Activated CD4-positive, alpha-beta T cell treated with anti-CD3 and anti-CD28 coated beads, Interleukin-2, amount 10 ng/mL, durations not matched to agents 7 days and 5 days (primary cell): ENCODE data around the gene NEFH. TPM values are rescaled to one million over a fixed set of nuclear protein-coding genes. Genes with fewer than 3 reads are reported as not detected.

ENCODE experiments used
- CTCF ChIA-PET: fragments of 350-600 bp; sonication (Branson Sonifier 250); formaldehyde crosslinking; loops from one replicate; lab custom pipeline; 2021; ENCODE audit warnings: antibody characterized with exemption; lab: Charles Lee
- POLR2A ChIA-PET: fragments of 350-600 bp; sonication (Branson Sonifier 250); formaldehyde crosslinking; loops from one replicate; lab custom pipeline; 2021; ENCODE audit warnings: antibody characterized with exemption; lab: Charles Lee
- DNase-seq: peaks from one replicate; pipeline ENCODE4 v3.0.0-alpha.2; 2020
- H3K27ac Mint-ChIP-seq: one replicate; pipeline ENCODE4 v1.8.0; 2021; ENCODE audit warnings: mild to moderate bottlenecking, moderate library complexity, mixed read lengths
- H3K27me3 Mint-ChIP-seq: one replicate; pipeline ENCODE4 v1.8.0; 2021; ENCODE audit warnings: mixed read lengths
- H3K36me3 Mint-ChIP-seq: one replicate; pipeline ENCODE4 v1.8.0; 2021; ENCODE audit warnings: low read depth, mixed read lengths
- H3K4me1 Mint-ChIP-seq: one replicate; pipeline ENCODE4 v1.8.0; 2021; ENCODE audit warnings: mixed read lengths
- H3K4me3 Mint-ChIP-seq: one replicate; pipeline ENCODE4 v1.8.0; 2021; ENCODE audit warnings: mild to moderate bottlenecking, moderate library complexity, mixed read lengths
- H3K9me3 Mint-ChIP-seq: one replicate; pipeline ENCODE4 v1.8.0; 2021; ENCODE audit warnings: mixed read lengths
- total RNA-seq, 2 experiments: library from RNA; stranded (reverse); gene quantifications; one replicate each; pipeline ENCODE4 v1.2.3, GENCODE V29; 2021

Gene NEFH
- total RNA-seq, 2 experiments from 2014 or later, result 0.87 to 0.89 TPM

GRCh38 chr22:29536411-29536810 is 56.4 kb downstream of the NEFH start:
- no peak for DNase-seq
- ChIA-PET CTCF (no interaction called here), POLR2A (no interaction called here)
- H3K4me1 Mint-ChIP-seq, result no peaks in the 10 kb centered on the region
- no peak overlapping the region for H3K27ac Mint-ChIP-seq
- no peaks in the 10 kb centered on the region for H3K27me3 Mint-ChIP-seq
- H3K9me3 Mint-ChIP-seq, result peaks cover 3% of the 10 kb centered on the region
- H3K36me3 Mint-ChIP-seq, result peaks cover 54% of the 10 kb centered on the region
- no peak overlapping the region for H3K4me3 Mint-ChIP-seq

GRCh38 chr22:29539105-29539504 is 59.1 kb downstream of the NEFH start:
- Mint-ChIP-seq H3K27ac (no peak overlapping the region), H3K27me3 (no peaks in the 10 kb centered on the region), H3K4me3 (no peak overlapping the region), H3K36me3 (peaks cover 54% of the 10 kb centered on the region), H3K9me3 (no peaks in the 10 kb centered on the region), H3K4me1 (peaks cover 2% of the 10 kb centered on the region)
- DNase-seq, result no peak
- ChIA-PET POLR2A (no interaction called here), CTCF (interaction anchor here (0.6 to 1.0 kb wide), 2 partner anchors 14 to 222 kb away, joined by 3 to 4 read pairs; no protein-coding TSS in a partner anchor)

Other genes with a start within 250 kb of the NEFH start
- 10 to 100 TPM; 31.2 to 33.0 TPM for gene RHBDD3, start 212.2 kb upstream of the NEFH start, total RNA-seq
- 100 to 1,000 TPM; 329 to 400 TPM for gene EWSR1, start 211.9 kb upstream of the NEFH start, total RNA-seq
- gene GAS2L1, start 173.6 kb upstream of the NEFH start, total RNA-seq, result 1 to 10 TPM; 4.7 to 5.1 TPM
- gene RASL10A, start 164.5 kb upstream of the NEFH start, total RNA-seq, result under 1 TPM; 0.37 to 0.92 TPM
- 10 to 100 TPM; 74.8 to 78.0 TPM for gene AP1B1, start 91.6 kb upstream of the NEFH start, total RNA-seq
- gene RFPL1, start 41.6 kb upstream of the NEFH start, total RNA-seq, result not detected
- 10 to 100 TPM; 48.6 to 61.5 TPM for gene THOC5, start 73.5 kb downstream of the NEFH start, total RNA-seq
- gene NIPSNAP1, start 100.9 kb downstream of the NEFH start, total RNA-seq, result 10 to 100 TPM; 38.7 to 38.9 TPM
- gene NF2, start 123.4 kb downstream of the NEFH start, total RNA-seq, result 10 to 100 TPM; 56.7 to 57.2 TPM
- under 1 TPM in 1 of 2 experiments, not detected in 1; 0.06 TPM for gene CABP7, start 239.8 kb downstream of the NEFH start, total RNA-seq